ENCODE data around the gene RACGAP1.
A peak's percentile ranks its signal among the peaks of the same experiment; 100 is the strongest.

RACGAP1 gene

DNA sequence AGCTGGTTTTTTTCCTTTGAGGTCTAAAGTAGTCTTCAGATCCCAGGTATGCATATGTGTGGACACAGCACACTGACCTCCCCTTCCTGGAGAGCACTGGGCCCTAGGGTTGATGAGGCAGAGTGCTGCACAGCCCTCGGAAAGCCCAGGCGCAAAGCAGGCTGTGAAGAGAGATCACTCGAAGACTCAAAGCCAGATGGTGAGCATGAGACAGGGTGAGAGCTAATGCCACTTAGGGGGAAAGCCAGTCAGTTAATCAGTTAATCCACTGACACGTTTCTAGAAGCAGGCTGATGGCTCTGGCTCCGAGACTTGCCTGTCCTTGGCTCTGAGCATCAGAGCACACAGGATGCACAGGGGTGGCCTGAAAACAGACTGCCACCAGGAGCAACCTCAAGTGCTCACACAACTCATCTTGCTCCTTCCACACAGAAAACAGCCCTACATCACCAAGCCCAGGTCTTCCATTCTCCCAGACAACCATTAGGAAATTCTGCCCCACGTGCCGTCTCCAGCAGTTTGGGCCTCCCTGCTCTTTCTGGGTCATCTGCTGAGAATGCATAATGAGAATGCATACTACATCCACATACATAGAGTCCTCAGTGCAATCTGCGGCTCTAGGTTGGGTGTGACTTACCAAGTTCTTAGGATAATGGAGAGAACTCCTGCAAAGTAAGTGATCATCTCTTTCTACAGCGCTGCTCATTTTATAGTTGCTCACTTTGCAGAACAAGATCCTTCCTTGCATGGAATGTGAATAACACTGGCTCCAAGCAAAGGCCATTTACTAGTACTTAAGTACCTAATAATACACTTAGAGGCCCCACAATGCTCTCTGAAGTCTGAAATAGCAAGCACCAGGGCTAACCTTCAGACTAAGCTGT, 40.6 kb downstream of the RACGAP1 start:
- DNase-seq: no peak

DNA sequence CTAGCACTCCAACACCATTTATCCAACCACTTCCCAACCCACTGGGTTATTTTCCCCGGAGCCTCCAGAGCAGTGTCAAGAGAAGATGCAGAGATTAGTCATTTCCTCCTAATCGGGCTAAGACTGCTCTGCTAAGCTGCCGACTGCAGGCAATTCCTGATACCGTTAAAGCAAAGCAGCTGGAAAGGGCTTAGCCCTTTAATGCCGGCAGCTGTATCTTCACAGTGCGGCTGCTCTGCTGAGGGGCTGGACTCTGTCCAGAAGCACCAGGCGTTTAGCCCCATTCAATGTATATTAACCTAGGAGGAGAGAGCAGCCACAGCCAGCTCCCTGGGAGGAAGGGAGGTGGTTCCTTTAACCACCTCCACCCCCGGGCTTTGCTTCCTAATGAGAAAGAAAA, 41.4 kb downstream of the RACGAP1 start:
- peak; percentile 85 for DNase-seq

DNA sequence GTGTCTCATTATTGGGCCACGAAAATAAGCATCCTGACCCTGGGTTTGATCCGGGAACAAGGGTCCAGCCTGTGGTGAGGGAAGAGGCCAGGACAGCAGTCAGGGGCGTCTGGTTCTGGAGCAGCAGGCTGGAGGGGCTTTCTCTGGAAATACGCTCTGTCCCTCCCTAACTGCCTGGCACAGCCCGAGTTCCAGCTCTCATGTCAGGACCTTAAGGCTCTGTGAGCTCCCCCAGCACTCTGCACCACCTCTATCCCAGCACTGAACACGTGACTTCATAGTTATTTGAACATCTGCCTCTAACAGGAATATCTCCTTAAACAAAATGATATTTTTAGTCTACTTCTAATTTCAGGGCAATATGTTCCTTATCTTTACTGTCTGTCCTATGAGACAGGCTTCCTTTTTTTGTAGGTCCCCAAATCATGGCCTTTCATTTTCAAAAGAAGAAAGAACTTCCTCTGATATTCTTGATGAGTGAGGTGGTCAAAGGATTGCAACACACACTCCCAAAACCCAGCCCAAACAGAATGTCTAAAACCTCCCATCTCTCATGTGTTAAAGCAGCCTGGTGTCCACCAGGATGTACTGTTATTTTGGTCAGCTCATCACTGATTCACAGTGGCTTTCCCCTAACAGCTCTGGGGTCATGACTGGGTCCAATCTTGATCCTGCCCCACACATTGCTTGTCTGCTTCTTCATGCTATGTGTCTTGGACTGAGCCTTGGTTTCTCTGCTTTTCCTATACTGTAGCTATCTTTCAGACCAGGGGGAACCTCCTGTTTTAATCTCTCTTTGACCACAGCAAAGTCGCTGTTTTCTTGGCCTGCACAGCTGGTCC, 42.8 kb downstream of the RACGAP1 start:
- DNase-seq: no peak

DNA sequence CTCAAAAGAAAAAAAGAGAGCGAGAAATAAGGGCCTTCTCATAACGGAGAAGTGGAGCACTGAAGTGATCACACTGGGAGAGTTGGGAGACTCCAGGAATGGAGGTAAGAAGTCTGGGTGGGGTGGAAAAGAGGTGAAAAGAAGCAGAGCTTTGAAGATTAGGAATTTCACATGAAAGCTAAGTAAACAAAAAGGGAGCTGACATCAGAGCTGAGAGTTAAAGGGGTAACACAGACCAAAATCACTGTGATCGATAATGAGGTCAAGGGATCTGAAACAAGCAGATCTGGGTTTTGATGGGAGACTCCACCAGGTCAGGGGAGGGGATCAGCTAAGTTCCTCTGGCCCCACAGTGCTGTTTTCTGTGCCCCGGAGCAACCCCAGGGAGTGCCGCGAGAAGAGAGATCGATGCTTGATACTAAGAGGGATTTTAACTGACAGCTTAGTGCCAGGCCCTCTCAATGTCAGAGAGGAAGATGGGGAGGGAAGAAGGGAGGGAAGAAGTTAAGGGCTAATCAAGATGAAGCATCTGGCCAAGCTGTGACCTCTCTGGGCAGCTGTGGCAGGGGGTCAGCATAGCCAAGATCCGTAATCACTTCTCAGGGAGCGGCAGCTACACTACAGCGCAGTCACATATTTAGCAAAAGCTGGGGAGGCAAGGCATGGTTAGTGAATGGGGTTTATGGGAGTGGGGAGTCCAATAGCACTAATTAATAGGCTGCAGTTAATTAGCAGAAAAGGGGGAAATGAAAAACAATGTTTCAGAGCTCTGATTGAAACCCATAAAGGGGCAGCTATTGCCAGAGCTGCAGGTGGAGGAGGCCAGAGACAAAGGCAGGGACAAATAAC, 44.6 kb downstream of the RACGAP1 start:
- DNase-seq: no peak

DNA sequence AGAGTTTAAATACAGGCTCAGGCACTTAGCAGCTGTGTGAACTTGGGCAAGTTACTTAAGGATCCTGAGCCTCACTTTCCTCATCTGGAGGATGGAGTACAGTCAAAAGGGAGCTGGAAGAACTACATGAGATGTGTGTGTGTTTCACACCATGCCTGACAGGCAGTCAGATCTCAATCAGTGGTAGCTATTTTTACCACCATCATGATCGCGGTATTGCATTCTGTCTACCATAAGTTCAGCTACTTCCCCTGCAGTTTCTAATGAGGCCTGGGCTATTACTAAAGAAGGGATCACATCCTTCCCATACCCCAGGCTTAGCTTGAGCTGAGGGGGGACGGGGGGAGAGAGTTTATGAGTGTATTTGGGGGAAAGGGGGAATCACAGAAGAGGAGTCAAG, 45.5 kb downstream of the RACGAP1 start:
- DNase-seq: no peak

DNA sequence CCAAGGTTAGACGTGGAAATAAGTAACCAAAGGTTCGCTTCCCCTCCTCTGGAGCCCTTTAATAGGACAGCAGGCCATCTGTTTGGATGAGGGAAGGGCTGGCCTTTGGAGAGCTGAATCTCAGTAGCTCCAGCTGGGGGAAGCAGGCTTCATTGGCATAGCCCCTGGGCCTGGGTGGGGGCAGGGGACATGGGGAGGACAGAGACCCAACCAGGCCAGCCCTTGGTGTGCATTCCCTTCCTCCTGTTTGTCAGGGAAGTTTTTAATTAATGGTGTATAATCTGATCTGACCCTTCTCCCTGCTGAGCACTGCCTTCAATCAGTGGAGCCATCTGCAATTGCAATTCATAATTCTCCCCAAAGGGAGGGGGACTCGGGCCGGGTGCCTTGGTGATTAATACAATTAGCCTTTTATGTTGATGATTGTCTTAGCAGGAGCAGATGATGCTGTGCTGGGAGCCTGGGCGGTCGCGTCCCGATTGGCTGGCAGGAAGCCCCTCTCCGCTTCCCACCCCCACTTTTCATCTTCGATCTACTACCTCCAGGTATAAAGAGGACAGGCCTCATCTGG, 46.2 kb downstream of the RACGAP1 start:
- DNase-seq: no peak

DNA sequence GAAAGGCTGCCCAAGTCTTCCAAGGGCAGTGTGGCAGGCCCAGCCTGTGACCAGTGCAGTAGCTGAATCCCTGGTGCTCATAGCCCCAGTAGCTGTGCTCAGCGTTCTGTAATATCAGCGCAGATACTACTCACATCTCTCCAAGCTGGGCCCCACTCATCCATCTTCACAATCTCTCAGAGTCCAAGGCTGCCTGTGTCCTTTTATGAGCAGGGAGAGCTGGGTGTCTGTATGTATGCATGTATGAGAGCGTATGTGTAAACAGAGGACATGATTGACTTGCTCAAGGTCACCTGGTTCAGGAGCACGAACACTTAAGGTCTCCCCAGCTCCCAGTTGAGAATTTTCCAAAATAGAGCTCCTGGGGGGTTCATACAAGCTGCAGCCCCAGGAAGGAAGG, 47.2 kb downstream of the RACGAP1 start:
- no peak for DNase-seq

DNA sequence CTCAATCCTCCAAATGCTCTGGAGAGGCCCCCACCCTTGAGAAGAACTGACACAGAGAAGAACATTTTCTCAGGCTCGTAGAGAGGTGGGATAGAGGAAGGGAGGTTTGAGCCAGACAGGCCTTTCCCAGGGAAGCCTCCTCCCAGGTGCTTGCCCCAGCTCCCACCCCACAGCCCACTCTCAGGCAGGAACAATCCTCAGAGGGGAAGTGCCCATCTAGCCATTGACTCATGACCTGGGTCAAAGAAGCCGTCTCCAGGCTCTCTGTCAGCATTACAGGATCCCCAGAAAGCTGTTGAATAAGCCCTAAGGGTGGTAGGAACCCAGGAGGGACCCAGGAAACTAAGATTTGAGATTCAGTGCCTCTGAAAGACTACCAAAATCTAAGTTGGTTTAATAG, 48.7 kb downstream of the RACGAP1 start:
- DNase-seq: no peak

DNA sequence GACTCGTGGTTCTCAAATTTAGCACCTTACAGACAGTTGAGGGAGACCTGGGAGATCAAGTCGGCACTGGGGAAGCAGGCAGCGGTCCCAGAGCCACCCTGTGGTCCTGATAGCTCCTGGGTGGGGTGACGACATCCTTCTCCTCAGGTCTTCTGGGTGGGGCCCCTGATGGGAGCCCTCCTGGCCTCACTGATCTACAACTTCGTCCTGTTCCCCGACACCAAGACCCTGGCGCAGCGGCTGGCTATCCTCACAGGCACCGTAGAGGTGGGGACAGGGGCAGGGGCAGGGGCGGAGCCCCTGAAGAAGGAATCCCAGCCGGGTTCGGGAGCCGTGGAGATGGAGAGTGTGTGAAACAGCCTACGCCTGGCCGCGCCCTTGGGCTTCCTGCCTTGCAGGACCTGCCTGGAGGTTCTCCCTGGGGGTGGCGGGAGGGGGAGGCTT, 50.0 kb downstream of the RACGAP1 start:
- DNase-seq: no peak

DNA sequence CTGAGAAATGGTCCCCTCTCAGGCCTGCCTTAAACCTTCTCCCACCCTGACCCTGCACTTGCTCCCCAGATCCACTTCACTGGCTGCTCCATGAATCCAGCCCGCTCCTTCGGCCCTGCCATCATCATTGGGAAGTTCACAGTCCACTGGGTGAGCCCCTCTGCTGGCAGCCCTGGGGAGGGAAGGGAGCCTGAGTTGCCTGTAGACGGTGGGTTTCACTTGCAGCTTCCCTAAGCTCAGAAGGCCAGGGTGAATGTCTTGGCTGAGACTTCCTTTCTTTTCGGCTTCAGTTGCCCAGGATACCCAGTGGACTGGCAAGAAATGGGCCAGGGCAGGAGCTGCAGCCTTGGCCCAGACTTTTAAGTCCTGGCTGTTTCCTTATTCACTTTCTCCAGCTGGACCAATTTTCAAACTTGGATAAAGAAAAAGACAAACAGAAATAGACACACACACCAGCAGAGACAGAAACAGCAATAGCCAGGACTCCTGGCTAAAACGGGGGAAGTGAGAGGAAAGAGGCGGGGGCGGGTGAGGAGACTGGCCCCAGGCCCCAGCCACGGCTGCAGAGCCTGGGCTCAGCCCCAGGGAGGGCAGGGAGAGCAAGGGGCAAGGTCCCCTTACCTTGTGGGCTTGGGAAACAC, 50.5 kb downstream of the RACGAP1 start:
- DNase-seq: no peak

DNA sequence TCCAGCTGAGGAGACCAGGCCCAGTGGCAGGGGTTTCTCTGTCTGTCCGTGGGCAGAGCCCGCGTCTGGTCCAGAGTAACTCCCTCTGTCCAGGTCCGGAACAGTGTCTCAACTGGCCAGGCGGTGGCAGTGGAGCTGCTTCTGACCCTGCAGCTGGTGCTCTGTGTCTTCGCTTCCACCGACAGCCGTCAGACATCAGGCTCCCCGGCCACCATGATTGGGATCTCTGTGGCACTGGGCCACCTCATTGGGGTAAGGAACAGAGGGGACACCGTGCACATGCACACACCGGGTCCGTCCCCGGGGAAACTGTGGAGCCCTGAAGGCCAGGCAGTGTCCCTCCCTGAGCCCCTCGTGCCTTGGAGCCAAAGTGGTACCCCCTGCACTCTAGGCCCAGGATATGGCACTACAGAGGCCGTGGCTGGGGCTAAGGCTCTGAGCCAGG, 51.0 kb downstream of the RACGAP1 start:
- peak; percentile 85 for DNase-seq

DNA sequence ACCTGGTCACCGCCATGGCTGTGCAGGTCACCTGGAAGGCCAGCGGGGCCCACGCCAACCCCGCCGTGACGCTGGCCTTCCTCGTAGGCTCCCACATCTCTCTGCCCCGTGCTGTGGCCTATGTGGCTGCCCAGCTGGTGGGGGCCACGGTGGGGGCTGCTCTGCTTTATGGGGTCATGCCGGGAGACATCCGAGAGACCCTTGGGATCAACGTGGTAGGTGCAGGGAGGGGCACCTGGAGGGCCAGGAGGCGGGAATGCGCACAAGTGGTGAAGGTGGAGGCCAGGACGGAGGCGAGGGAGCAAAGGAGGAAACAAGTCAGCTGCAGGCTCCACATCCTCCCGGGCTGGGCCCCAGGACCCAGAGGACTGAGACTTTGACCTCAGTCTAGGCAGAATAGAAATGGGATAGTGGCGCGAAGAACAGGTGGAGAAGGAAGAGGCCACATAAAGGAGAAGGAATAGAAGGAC, 51.9 kb downstream of the RACGAP1 start:
- DNase-seq: no peak

DNA sequence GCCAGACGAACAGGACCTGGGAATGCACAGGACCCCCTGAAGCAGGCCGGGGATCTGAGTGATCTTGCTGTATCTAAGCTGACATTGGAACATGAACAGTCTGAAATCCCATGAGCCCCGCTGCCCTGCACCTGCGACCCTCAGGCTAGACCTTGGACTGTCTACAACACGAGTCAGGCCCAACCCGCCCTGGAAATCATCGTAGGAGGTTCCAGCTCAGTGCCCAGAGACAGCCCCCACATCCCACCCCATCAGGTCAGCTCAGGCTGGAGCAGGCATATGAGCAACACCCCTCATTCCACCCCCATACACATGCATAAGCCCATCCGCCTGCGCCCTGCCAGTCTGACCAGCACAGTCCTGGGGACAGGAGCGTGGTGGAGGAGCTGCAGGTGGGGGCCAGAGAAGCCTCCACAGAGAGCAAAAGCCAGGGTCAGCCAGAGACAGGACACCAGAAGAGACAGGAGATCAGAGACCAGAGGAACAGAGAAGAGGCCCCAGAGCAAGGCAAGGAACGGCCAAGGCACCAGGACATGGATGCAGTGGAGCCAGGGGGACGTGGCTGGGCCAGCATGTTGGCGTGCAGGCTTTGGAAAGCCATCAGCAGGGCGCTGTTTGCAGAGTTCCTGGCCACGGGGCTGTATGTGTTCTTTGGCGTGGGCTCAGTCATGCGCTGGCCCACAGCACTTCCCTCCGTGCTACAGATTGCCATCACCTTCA, 52.5 kb downstream of the RACGAP1 start, which contains the start of gene AQP6:
TSS of gene AQP6 (plus strand) at position 307 of the 720 bp plus-strand sequence. CDS start at position 534, 227 bp downstream.
- DNase-seq: no peak

DNA sequence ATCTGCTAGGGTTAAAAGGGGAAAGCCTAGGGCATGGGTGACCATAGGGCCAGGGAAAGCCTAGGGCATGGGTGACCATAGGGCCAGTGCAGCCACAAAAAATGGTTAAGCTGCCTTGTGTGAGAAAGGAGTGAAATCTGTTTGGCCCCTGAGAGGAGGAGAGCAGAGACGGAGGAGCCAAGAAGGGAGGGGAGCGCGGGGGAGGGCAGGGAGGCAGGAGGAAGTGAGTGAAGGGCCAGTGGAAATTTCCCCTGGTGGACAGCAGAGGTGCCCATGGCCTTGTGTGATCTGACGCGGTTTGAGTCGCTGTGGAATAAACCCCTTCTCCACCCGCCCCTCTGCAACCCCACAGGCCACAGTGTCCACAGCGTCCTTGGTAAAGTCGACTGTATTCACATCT, 53.2 kb downstream of the RACGAP1 start:
- no peak for DNase-seq

DNA sequence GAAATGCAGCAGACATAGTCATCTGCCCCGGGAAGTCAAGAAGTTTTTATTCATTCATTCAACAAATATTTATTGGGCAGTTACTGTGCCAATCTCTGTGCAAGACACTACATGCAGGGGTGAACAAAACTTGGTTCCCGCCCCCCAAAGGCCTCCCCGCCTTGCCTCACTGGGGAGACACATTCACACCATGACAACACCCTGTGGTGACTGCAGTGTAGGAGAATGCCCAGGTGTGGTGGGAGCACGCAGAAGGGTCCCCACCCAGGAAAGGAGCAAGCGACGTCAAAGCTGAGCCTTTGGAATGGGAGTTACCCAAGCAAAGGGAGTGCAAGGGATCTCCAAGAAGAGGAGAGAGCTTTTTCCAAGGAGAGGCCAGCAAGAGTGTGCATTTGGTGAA, 54.2 kb downstream of the RACGAP1 start:
- DNase-seq: no peak

DNA sequence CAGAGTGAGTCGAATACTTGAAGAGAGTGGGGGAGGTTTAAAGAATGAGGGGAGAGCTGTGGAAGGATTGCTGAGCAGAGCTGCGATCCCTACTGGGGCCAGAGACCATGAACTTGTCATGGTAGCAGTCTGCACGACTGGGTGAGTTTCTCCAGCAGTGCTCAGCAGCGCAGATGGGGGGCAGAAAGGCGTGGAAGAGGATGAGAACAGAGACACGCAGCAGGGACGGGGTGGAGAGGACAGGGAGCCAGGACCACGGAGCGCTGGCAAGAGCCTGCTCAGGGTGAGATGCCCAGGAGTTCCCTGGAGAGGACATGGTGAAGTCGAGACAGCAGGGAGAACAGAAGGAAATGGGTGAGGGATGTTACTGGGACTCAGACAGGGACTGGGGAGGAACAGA, 54.6 kb downstream of the RACGAP1 start:
- DNase-seq: no peak

DNA sequence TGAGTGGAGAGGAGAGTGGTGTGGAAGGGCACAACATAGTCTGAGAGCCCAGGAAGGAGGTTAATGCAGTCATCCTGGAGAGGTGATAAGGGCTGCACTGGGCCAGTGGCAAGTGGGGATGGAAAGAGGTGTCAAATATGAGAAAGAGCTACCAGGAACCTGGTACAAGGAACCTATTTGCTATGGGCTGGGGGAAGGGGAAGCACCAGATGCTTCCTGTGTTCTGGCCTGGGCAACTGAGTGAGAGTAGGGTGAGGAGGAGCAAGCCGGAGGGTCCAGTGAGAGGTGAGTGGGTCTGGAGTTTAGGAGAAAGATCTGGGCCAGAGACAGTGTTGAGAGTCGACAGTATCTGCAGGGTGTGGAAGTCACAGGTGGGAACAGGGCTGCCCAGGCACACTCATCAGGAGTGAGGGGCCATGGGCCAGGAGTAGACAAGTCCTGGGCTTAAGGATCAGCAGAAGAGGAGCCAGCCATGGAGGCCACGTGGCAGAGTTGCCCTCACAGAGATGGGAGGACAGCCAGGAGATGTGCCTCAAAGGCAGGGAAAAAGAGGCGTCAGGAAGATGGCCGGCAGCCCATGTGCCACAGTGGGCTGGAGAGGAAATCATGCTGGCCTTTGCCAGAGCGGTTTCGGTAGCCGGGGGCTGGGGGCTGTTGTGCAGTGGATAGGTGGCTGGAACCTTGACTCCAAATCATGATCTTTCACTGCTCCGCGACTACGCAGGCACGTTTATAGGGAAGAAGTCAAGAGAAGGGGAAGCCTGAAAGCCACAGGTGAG, 55.5 kb downstream of the RACGAP1 start:
- DNase-seq: no peak

DNA sequence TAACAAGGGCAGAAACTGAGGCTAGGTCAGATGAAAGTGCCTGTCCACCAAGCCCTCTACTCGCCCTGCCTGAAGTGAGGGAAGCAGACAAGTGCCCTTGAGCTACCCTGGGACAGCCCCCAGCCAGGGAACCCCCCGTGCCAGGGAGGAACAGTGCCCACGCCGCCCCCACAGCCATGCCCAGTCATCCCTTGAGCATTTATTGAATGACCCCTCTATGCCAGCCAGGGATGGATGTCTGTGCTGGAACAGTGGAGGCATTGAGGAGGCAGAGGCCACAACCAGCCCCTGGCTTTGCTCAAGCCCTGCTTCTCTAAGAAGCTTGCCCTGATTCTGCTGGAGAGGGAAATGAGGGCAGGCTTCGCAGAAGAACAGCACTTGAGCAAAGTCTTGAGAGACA, 56.3 kb downstream of the RACGAP1 start:
- DNase-seq: no peak

DNA sequence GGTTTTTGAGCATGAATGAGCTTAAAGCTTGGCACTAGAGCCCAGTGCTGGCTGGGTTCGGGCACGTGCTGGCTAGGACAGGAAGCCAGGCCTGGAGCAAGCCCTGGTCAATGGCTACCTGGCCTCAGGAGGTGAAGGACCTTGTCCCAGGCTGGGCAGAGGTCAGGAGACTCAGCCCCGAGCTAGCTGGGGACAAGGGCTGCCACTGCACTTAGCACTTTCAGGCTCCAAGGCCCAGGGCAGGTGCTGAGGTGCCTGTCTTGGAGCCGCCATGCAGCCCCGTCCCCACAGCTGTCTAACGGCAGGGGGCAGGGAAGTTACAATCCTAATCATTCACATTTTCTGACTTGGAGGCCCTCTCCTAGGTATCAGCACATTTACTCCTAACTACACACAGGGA, 56.8 kb downstream of the RACGAP1 start:
- no peak for DNase-seq

DNA sequence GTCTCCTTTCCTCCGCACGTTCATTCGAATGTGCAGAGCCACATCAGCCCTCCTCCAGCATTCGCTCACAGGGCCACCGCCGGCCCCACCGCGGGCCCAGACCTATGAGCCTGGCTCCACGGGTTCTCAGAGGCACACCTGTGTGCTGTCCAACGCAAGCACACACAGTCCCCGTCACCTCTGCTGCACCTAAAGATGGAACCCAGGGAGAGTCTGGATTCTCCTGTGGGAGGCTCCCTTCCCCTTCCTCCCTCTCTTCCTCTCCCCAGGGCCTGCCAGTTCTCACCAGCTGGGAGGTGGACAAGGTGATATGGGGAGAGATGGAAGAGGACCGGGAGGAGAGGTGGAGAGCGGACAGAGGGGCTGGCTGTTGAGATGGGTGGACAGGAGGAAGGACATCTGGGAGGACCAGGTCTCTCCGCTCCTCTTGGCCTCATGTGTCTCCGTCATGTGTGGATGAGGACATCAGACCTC, 57.5 kb downstream of the RACGAP1 start:
- no peak for DNase-seq
